HL-60 (cell line): Measurements from ENCODE around the gene CD34.
"Not testable (repeated sequence)": the region's sequence is repeated elsewhere in the genome, so short reads cannot be mapped to it uniquely, and the experiment has no call there.

Experiments
- DNase-seq, 2 experiments: peaks; one replicate each; pipeline ENCODE4 v3.0.0-alpha.2; 2010 to 2020; ENCODE audit warnings: low read depth in 1 of 2, low spot score in 1 of 2
- H3K27ac ChIP-seq: fragments of 250-450 bp; sonication (Bioruptor Pico); replicated peaks from 2 replicates; pipeline ENCODE4 v1.5.1; 2020; ENCODE audit warnings: mild to moderate bottlenecking, moderate library complexity
- H3K27me3 ChIP-seq: fragments of 250-450 bp; sonication (Bioruptor Pico); 2 replicates; pipeline ENCODE4 v1.5.1; 2021; ENCODE audit warnings: mild to moderate bottlenecking, moderate library complexity; ENCODE audit not compliant: insufficient read depth, poor library complexity, severe bottlenecking
- H3K4me3 ChIP-seq: replicated peaks from 2 replicates; pipeline ENCODE4 v1.5.1; 2011; ENCODE audit warnings: mild to moderate bottlenecking, control low read depth, low read length; ENCODE audit not compliant: insufficient read depth
- GABPA ChIP-seq: IDR thresholded peaks from 2 replicates; pipeline ENCODE4 v1.6.1; 2012; ENCODE audit warnings: low read depth
- POLR2AphosphoS5 ChIP-seq: IDR thresholded peaks from 2 replicates; pipeline ENCODE4 v1.6.1; 2012; ENCODE audit warnings: low read depth
- SPI1 ChIP-seq: IDR thresholded peaks from 2 replicates; pipeline ENCODE4 v1.6.1; 2012; ENCODE audit warnings: low read depth, mild to moderate bottlenecking, borderline replicate concordance
- TF ChIP-seq, protein P1 (sequence below): IDR thresholded peaks from one replicate; pipeline ENCODE4 v1.5.1; 2011; ENCODE audit warnings: low read length, control low read depth, inconsistent platforms; ENCODE audit not compliant: insufficient read depth
- TF ChIP-seq, protein P2 (sequence below): IDR thresholded peaks from 2 replicates; pipeline ENCODE4 v1.6.1; 2012; ENCODE audit warnings: low read depth; ENCODE audit not compliant: insufficient replicate concordance

Gene CD34

DNA sequence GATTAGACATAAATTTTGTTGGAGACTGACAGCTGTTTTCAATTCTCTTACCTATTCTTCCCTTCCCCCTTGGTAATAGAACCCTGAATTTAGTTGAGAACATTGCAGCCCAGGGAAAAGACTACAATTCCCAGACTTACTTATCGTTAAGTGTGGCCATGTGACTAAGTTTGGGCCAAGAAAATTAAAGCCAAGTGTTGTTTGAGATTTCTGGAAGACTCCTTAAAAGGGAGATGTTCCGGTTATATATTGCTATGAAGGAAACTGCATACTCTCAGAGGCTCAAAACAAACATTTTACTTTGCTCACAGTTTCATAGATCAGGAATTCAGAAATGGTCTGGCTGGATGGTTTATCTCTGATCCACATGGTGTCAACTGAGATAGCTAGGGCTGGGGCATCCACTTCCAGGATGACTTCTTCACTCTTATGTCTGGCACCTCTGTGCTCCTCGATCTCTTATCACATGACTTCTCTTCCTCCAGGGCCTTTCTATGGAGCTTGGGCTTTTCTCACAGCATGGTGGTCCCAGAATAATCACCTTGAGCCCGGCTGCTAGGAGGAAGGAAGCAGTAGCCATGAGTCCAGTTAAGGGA is 22.4 kb upstream of the CD34 start:
- TF ChIP-seq, protein P1, sequence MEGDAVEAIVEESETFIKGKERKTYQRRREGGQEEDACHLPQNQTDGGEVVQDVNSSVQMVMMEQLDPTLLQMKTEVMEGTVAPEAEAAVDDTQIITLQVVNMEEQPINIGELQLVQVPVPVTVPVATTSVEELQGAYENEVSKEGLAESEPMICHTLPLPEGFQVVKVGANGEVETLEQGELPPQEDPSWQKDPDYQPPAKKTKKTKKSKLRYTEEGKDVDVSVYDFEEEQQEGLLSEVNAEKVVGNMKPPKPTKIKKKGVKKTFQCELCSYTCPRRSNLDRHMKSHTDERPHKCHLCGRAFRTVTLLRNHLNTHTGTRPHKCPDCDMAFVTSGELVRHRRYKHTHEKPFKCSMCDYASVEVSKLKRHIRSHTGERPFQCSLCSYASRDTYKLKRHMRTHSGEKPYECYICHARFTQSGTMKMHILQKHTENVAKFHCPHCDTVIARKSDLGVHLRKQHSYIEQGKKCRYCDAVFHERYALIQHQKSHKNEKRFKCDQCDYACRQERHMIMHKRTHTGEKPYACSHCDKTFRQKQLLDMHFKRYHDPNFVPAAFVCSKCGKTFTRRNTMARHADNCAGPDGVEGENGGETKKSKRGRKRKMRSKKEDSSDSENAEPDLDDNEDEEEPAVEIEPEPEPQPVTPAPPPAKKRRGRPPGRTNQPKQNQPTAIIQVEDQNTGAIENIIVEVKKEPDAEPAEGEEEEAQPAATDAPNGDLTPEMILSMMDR = no peak
- no peak for TF ChIP-seq SPI1
- TF ChIP-seq, protein P2, sequence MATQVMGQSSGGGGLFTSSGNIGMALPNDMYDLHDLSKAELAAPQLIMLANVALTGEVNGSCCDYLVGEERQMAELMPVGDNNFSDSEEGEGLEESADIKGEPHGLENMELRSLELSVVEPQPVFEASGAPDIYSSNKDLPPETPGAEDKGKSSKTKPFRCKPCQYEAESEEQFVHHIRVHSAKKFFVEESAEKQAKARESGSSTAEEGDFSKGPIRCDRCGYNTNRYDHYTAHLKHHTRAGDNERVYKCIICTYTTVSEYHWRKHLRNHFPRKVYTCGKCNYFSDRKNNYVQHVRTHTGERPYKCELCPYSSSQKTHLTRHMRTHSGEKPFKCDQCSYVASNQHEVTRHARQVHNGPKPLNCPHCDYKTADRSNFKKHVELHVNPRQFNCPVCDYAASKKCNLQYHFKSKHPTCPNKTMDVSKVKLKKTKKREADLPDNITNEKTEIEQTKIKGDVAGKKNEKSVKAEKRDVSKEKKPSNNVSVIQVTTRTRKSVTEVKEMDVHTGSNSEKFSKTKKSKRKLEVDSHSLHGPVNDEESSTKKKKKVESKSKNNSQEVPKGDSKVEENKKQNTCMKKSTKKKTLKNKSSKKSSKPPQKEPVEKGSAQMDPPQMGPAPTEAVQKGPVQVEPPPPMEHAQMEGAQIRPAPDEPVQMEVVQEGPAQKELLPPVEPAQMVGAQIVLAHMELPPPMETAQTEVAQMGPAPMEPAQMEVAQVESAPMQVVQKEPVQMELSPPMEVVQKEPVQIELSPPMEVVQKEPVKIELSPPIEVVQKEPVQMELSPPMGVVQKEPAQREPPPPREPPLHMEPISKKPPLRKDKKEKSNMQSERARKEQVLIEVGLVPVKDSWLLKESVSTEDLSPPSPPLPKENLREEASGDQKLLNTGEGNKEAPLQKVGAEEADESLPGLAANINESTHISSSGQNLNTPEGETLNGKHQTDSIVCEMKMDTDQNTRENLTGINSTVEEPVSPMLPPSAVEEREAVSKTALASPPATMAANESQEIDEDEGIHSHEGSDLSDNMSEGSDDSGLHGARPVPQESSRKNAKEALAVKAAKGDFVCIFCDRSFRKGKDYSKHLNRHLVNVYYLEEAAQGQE = no peak
- TF ChIP-seq POLR2AphosphoS5 = no peak
- no peak for TF ChIP-seq GABPA
- Histone ChIP-seq H3K27me3 (no peaks in the 10 kb centered on the region), H3K4me3 (no peak overlapping the region), H3K27ac (no peak overlapping the region)
- no peak for DNase-seq

- DNase-seq = no peak
- no peak overlapping the region for H3K4me3 ChIP-seq
- H3K27ac ChIP-seq = no peak overlapping the region
- TF ChIP-seq, protein P1 = no peak
- TF ChIP-seq GABPA (no peak), SPI1 (no peak), POLR2AphosphoS5 (no peak)
- TF ChIP-seq, protein P2 = no peak
- no peaks in the 10 kb centered on the region for H3K27me3 ChIP-seq
Measured at GRCh38 chr1:207926984-207927383, 16.1 kb upstream of the CD34 start.

GRCh38 chr1:207925969-207926368 is 15.0 kb upstream of the CD34 start:
- not testable (repeated sequence) for DNase-seq, H3K27ac ChIP-seq, H3K4me3 ChIP-seq, H3K27me3 ChIP-seq

DNA sequence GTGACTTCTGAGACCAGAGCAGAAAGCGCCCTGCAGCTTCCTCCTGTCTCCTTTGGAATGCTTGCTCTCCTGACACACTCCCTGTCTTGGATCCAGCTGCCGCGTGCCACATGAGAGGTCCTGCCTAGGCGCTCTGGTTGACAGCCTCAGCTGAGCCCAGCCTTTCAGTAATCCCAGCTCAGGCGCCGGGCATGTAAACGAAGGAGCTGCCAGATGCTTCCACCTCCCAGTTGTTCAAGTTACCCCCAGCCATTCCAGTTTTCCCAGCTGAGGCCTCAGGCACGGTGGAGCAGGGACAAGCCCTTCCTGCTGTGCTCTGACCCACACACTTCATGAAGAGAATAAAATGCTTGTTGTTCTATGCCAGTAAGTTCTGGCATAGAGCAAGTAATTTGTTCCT is 14.3 kb upstream of the CD34 start:
- Histone ChIP-seq H3K27ac (no peak overlapping the region), H3K4me3 (no peak overlapping the region), H3K27me3 (no peaks in the 10 kb centered on the region)
- TF ChIP-seq, protein P2 = no peak
- no peak for TF ChIP-seq SPI1
- no peak for TF ChIP-seq POLR2AphosphoS5
- TF ChIP-seq GABPA = no peak
- TF ChIP-seq, protein P1 = no peak
- DNase-seq = no peak
